ACHN (cell line): Measurements from ENCODE around the gene USP21.
"Not testable (repeated sequence)": the region's sequence is repeated elsewhere in the genome, so short reads cannot be mapped to it uniquely, and the experiment has no call there.

Source experiments
- DNase-seq: peaks from one replicate; pipeline ENCODE4 v3.0.0-alpha.2; 2015
- in situ Hi-C: cut with HindIII; loops from 2 replicates; pipeline ENCODE4 v1.10.0; 2017; ENCODE audit warnings: low sequenced_read_pairs, low pct_ligation_motif_present, low pct_unique_long_range_greater_than_20kb

Gene USP21

GRCh38 chr1:161159087-161159912 is at the start of gene USP21:
Gene USP21, plus strand, starts transcription at chr1:161159500. Its CDS starts 1,141 bp downstream, at chr1:161160641.
- peak; percentile 92 for DNase-seq
- in situ Hi-C loops: no loop called here

GRCh38 chr1:161111117-161111516 is 48.2 kb upstream of the USP21 start:
- no peak for DNase-seq
- in situ Hi-C loops: no loop called here

- DNase-seq: no peak
- in situ Hi-C loops: no loop called here
Observed at GRCh38 chr1:161111527-161111926, 47.8 kb upstream of the USP21 start.

GRCh38 chr1:161113915-161114314 is 45.4 kb upstream of the USP21 start:
- no peak for DNase-seq
- in situ Hi-C loops: no loop called here

- DNase-seq: no peak
- in situ Hi-C loops: no loop called here
Observed at GRCh38 chr1:161114556-161114955, 44.7 kb upstream of the USP21 start.

GRCh38 chr1:161115132-161115711 is 44.1 kb upstream of the USP21 start:
- in situ Hi-C loops: no loop called here
- peak; percentile 93 for DNase-seq

GRCh38 chr1:161115961-161116360 is 43.3 kb upstream of the USP21 start:
- DNase-seq, in situ Hi-C loops: not testable (repeated sequence)

- in situ Hi-C loops: no loop called here
- DNase-seq: peak; percentile 89
Observed at GRCh38 chr1:161117759-161118581, 41.3 kb upstream of the USP21 start, which contains the start of the genes NIT1 and PFDN2. Gene NIT1, plus strand, starts transcription at chr1:161118105. Its CDS starts 72 bp downstream, at chr1:161118177. Gene PFDN2, minus strand, starts transcription at chr1:161118037. Its CDS starts 11 bp downstream, at chr1:161118026.

GRCh38 chr1:161119092-161119903 is 40.0 kb upstream of the USP21 start:
- peak; percentile 77 for DNase-seq
- in situ Hi-C loops: no loop called here

- in situ Hi-C loops: no loop called here
- no peak for DNase-seq
Observed at GRCh38 chr1:161121042-161121650, 38.2 kb upstream of the USP21 start.

GRCh38 chr1:161121834-161122233 is 37.5 kb upstream of the USP21 start:
- in situ Hi-C loops: no loop called here
- no peak for DNase-seq

GRCh38 chr1:161122967-161123366 is 36.3 kb upstream of the USP21 start:
- DNase-seq: no peak
- in situ Hi-C loops: no loop called here

- in situ Hi-C loops: no loop called here
Observed at GRCh38 chr1:161127649-161128048, 31.7 kb upstream of the USP21 start.

GRCh38 chr1:161128591-161129420 is 30.5 kb upstream of the USP21 start:
- in situ Hi-C loops: no loop called here
- no peak for DNase-seq

More at GRCh38 chr1:161127649-161128048, 31.7 kb upstream of the USP21 start:
- no peak for DNase-seq

- in situ Hi-C loops: no loop called here
Observed at GRCh38 chr1:161130266-161130665, 29.0 kb upstream of the USP21 start.

GRCh38 chr1:161131523-161132409 is 27.5 kb upstream of the USP21 start:
- in situ Hi-C loops: no loop called here
- peak; percentile 18 for DNase-seq

More at GRCh38 chr1:161130266-161130665, 29.0 kb upstream of the USP21 start:
- no peak for DNase-seq
